Neural progenitor cell (in vitro differentiated cells): ENCODE measurements around the gene PSMB7.

Source experiments
- EZH2 ChIP-seq: fragments of 200-600 bp; sonication (generic); IDR thresholded peaks from 2 replicates; pipeline ENCODE4 v1.6.1; 2017; ENCODE audit warnings: antibody characterized with exemption, mild to moderate bottlenecking, moderate library complexity
- EZH2phosphoT487 ChIP-seq: fragments of 200-600 bp; sonication (generic); IDR thresholded peaks from 2 replicates; pipeline ENCODE4 v1.6.1; 2017; ENCODE audit warnings: antibody characterized with exemption
- TF ChIP-seq, protein P1 (sequence below): fragments of 200-600 bp; sonication (generic); IDR thresholded peaks from 2 replicates; pipeline ENCODE4 v1.5.1; 2017; ENCODE audit warnings: antibody characterized with exemption, mild to moderate bottlenecking

GRCh38 chr9:124449381-124450151 is 34.3 kb upstream of the PSMB7 start:
- TF ChIP-seq, protein P1, sequence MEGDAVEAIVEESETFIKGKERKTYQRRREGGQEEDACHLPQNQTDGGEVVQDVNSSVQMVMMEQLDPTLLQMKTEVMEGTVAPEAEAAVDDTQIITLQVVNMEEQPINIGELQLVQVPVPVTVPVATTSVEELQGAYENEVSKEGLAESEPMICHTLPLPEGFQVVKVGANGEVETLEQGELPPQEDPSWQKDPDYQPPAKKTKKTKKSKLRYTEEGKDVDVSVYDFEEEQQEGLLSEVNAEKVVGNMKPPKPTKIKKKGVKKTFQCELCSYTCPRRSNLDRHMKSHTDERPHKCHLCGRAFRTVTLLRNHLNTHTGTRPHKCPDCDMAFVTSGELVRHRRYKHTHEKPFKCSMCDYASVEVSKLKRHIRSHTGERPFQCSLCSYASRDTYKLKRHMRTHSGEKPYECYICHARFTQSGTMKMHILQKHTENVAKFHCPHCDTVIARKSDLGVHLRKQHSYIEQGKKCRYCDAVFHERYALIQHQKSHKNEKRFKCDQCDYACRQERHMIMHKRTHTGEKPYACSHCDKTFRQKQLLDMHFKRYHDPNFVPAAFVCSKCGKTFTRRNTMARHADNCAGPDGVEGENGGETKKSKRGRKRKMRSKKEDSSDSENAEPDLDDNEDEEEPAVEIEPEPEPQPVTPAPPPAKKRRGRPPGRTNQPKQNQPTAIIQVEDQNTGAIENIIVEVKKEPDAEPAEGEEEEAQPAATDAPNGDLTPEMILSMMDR: no peak
- TF ChIP-seq EZH2phosphoT487: no peak
- no peak for TF ChIP-seq EZH2
